Mucosa of stomach (tissue), 1 donor: Measurements from ENCODE around the gene TRIM63.

Experiments
- H3K27me3 ChIP-seq: one replicate; pipeline ENCODE4 v1.7.0; 2013; ENCODE audit warnings: mild to moderate bottlenecking, low read length; ENCODE audit not compliant: control insufficient read depth, insufficient read depth
- H3K36me3 ChIP-seq: one replicate; pipeline ENCODE4 v1.7.0; 2013; ENCODE audit warnings: low read length; ENCODE audit not compliant: control insufficient read depth, insufficient read depth
- H3K4me1 ChIP-seq: one replicate; pipeline ENCODE4 v1.7.0; 2013; ENCODE audit warnings: mild to moderate bottlenecking, low read length; ENCODE audit not compliant: control insufficient read depth, insufficient read depth
- H3K4me3 ChIP-seq: one replicate; pipeline ENCODE4 v1.7.0; 2013; ENCODE audit warnings: low read length
- H3K9ac ChIP-seq: one replicate; pipeline ENCODE4 v1.7.0; 2013; ENCODE audit warnings: mild to moderate bottlenecking, low read length, moderate library complexity
- H3K9me3 ChIP-seq: one replicate; pipeline ENCODE4 v1.7.0; 2013; ENCODE audit warnings: mild to moderate bottlenecking, low read length, moderate library complexity; ENCODE audit not compliant: control insufficient read depth
- donor health status: Pancreatic carcinoma.

The TRIM63 gene

GRCh38 chr1:26047278-26047874 is 20.1 kb downstream of the TRIM63 start:
- Histone ChIP-seq H3K4me3 (no peak overlapping the region), H3K9me3 (no peaks in the 10 kb centered on the region), H3K4me1 (peaks cover 5% of the 10 kb centered on the region), H3K9ac (no peak overlapping the region), H3K27me3 (peaks cover 68% of the 10 kb centered on the region), H3K36me3 (no peaks in the 10 kb centered on the region)

GRCh38 chr1:26046246-26047095 is 21.0 kb downstream of the TRIM63 start:
- Histone ChIP-seq H3K9ac (no peak overlapping the region), H3K4me3 (no peak overlapping the region), H3K27me3 (peaks cover 76% of the 10 kb centered on the region), H3K9me3 (no peaks in the 10 kb centered on the region), H3K4me1 (peaks cover 5% of the 10 kb centered on the region), H3K36me3 (no peaks in the 10 kb centered on the region)

- H3K4me1 ChIP-seq, result peaks cover 5% of the 10 kb centered on the region
- H3K9ac ChIP-seq, result no peak within 1 kb of the TSS
- H3K27me3 ChIP-seq, result peaks cover 77% of the 10 kb centered on the region
- H3K36me3 ChIP-seq, result no peaks in the 10 kb centered on the region
- no peak within 1 kb of the TSS for H3K4me3 ChIP-seq
- no peaks in the 10 kb centered on the region for H3K9me3 ChIP-seq
Measured at GRCh38 chr1:26045722-26046245, 21.6 kb downstream of the TRIM63 start, which contains the start of gene SLC30A2. SLC30A2 (minus strand) TSS chr1:26046118; CDS start chr1:26045896, 222 bp downstream.

GRCh38 chr1:26044971-26045721 is 22.3 kb downstream of the TRIM63 start:
- Histone ChIP-seq H3K4me3 (no peak overlapping the region), H3K9ac (no peak overlapping the region), H3K4me1 (peaks cover 5% of the 10 kb centered on the region), H3K27me3 (peaks cover 77% of the 10 kb centered on the region), H3K9me3 (no peaks in the 10 kb centered on the region), H3K36me3 (no peaks in the 10 kb centered on the region)

GRCh38 chr1:26044414-26044813 is 23.0 kb downstream of the TRIM63 start:
- Histone ChIP-seq H3K4me1 (peaks cover 5% of the 10 kb centered on the region), H3K4me3 (no peak overlapping the region), H3K9me3 (no peaks in the 10 kb centered on the region), H3K36me3 (no peaks in the 10 kb centered on the region), H3K27me3 (peaks cover 71% of the 10 kb centered on the region), H3K9ac (no peak overlapping the region)

- no peak overlapping the region for H3K4me3 ChIP-seq
Measured at GRCh38 chr1:26043765-26044164, 23.7 kb downstream of the TRIM63 start.

GRCh38 chr1:26041978-26042377 is 25.5 kb downstream of the TRIM63 start:
- Histone ChIP-seq H3K36me3 (no peaks in the 10 kb centered on the region), H3K27me3 (peaks cover 54% of the 10 kb centered on the region), H3K4me1 (peaks cover 5% of the 10 kb centered on the region), H3K9ac (no peak overlapping the region), H3K9me3 (no peaks in the 10 kb centered on the region), H3K4me3 (no peak overlapping the region)

More at GRCh38 chr1:26043765-26044164, 23.7 kb downstream of the TRIM63 start:
- Histone ChIP-seq H3K36me3 (no peaks in the 10 kb centered on the region), H3K9me3 (no peaks in the 10 kb centered on the region), H3K9ac (no peak overlapping the region), H3K4me1 (peaks cover 5% of the 10 kb centered on the region), H3K27me3 (peaks cover 67% of the 10 kb centered on the region)

- Histone ChIP-seq H3K4me3 (no peak overlapping the region), H3K9ac (no peak overlapping the region), H3K36me3 (no peaks in the 10 kb centered on the region), H3K9me3 (no peaks in the 10 kb centered on the region), H3K4me1 (peaks cover 4% of the 10 kb centered on the region), H3K27me3 (peaks cover 54% of the 10 kb centered on the region)
Measured at GRCh38 chr1:26041401-26041800, 26.0 kb downstream of the TRIM63 start.

GRCh38 chr1:26038904-26039303 is 28.5 kb downstream of the TRIM63 start:
- H3K9ac ChIP-seq, result no peak overlapping the region
- H3K9me3 ChIP-seq, result no peaks in the 10 kb centered on the region
- H3K4me3 ChIP-seq, result no peak overlapping the region
- H3K36me3 ChIP-seq, result no peaks in the 10 kb centered on the region
- peaks cover 13% of the 10 kb centered on the region for H3K4me1 ChIP-seq
- H3K27me3 ChIP-seq, result peaks cover 43% of the 10 kb centered on the region

- Histone ChIP-seq H3K4me3 (no peak overlapping the region), H3K9me3 (no peaks in the 10 kb centered on the region), H3K27me3 (peaks cover 38% of the 10 kb centered on the region), H3K4me1 (peaks cover 13% of the 10 kb centered on the region), H3K9ac (no peak overlapping the region), H3K36me3 (no peaks in the 10 kb centered on the region)
Measured at GRCh38 chr1:26038477-26038876, 29.0 kb downstream of the TRIM63 start.

GRCh38 chr1:26037904-26038303 is 29.5 kb downstream of the TRIM63 start:
- no peak overlapping the region for H3K4me3 ChIP-seq
- peaks cover 13% of the 10 kb centered on the region for H3K4me1 ChIP-seq
- no peaks in the 10 kb centered on the region for H3K9me3 ChIP-seq
- H3K9ac ChIP-seq, result no peak overlapping the region
- peaks cover 40% of the 10 kb centered on the region for H3K27me3 ChIP-seq
- no peaks in the 10 kb centered on the region for H3K36me3 ChIP-seq
